Uterus (tissue), 2 donors: Measurements from ENCODE around the gene TBX10.

Source experiments
- POLR2A ChIP-seq, 2 donors: fragments of 450-650 bp; IDR thresholded peaks; one replicate each; pipeline ENCODE4 v1.6.1; 2016; ENCODE audit warnings: antibody characterized with exemption in 2 of 2, mild to moderate bottlenecking in 1 of 2, moderate library complexity in 1 of 2
- TF ChIP-seq, protein P1 (sequence below), 4 experiments: fragments of 200-600 bp in 2 of 4; fragments of 450-650 bp in 2 of 4; sonication (generic) in 2 of 4; IDR thresholded peaks; one replicate each; pipeline ENCODE4 v1.5.1; 2016 to 2019; ENCODE audit warnings: antibody characterized with exemption in 4 of 4, mild to moderate bottlenecking in 2 of 4, moderate library complexity in 1 of 4

DNA sequence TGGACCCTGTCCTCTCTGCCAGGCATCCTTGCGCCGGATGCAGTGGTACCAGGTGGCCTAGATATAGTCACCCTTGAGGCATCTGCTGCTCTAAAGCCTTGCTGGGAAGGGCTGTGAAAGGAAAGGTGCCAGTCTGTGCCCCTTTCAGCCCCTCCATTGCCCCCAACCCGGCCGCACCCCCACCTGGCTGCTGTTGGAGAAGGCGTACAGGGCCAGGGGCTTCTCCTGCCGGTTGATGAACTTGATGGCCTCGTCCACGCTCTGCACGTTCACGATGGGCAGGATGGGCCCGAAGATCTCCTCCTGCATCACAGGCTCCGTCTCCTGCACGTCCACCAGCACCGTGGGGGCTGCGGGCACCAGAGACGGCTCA lies 24.6 kb upstream of the TBX10 start:
- TF ChIP-seq, protein P1, sequence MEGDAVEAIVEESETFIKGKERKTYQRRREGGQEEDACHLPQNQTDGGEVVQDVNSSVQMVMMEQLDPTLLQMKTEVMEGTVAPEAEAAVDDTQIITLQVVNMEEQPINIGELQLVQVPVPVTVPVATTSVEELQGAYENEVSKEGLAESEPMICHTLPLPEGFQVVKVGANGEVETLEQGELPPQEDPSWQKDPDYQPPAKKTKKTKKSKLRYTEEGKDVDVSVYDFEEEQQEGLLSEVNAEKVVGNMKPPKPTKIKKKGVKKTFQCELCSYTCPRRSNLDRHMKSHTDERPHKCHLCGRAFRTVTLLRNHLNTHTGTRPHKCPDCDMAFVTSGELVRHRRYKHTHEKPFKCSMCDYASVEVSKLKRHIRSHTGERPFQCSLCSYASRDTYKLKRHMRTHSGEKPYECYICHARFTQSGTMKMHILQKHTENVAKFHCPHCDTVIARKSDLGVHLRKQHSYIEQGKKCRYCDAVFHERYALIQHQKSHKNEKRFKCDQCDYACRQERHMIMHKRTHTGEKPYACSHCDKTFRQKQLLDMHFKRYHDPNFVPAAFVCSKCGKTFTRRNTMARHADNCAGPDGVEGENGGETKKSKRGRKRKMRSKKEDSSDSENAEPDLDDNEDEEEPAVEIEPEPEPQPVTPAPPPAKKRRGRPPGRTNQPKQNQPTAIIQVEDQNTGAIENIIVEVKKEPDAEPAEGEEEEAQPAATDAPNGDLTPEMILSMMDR (IDR thresholded peaks at IDR 0.05), result no peak
- no peak for TF ChIP-seq POLR2A (IDR thresholded peaks at IDR 0.05)
